ENCODE results near the gene MGMT. TPM values are rescaled to one million over a fixed set of nuclear protein-coding genes. Genes with fewer than 3 reads are reported as not detected.

MGMT gene
- total RNA-seq, 1 experiment from 2014 or later: 11.5 TPM

DNA sequence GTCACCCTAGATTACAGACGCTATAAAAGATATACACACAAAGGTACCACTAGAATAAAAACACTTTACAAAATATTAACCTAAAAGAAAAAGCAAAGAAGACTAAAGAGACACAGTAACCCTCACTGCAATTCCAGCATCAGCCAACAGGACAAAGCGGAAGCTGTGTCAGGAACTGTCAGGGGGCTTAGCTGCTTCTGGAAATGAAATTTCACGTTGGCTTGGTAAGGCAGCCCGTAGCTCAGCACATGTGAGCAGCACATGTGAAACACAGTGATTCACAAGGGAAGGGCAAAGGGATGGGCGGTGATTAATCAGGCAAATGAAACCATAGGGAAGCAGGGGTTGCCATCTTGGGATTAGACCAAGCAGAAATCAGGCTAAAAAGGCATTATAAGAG is 195.4 kb downstream of the MGMT start:
- ChIA-PET POLR2A (no interaction called here), RAD21 (ENCODE audit: low non-redundant PET in 1 of 2, low total read pairs in 2 of 2, uncharacterized antibody in 2 of 2, unreplicated experiment in 2 of 2) (no interaction called here), CTCF (no interaction called here)
- intact Hi-C loops (cut with micrococcal nuclease): no loop called here
- Histone ChIP-seq H4K20me1 (ENCODE audit: insufficient read depth) (no peaks in the 10 kb centered on the region), H3K27ac (ENCODE audit: low read depth, low read length) (no peak overlapping the region), H3K4me2 (ENCODE audit: low read length) (no peak overlapping the region), H3K9me2 (ENCODE audit: insufficient read depth) (no peaks in the 10 kb centered on the region), H3K36me3 (ENCODE audit: control insufficient read depth in 1 of 2, insufficient read depth in 2 of 2, low read length in 2 of 2) (no peaks in the 10 kb centered on the region), H3K4me3 (replicated peaks in 1 of 2; ENCODE audit: low read depth in 1 of 2, low read length in 2 of 2) (no peak overlapping the region), H2AFZ (ENCODE audit: low read depth, low read length, poor library complexity, severe bottlenecking) (no peak overlapping the region), H3K9ac (ENCODE audit: low read length) (no peak overlapping the region), H3K9me3 (ENCODE audit: control insufficient read depth in 1 of 2, insufficient read depth in 1 of 2, low read depth in 1 of 2, low read length in 2 of 2) (no peaks in the 10 kb centered on the region), H3K27me3 (ENCODE audit: insufficient read depth, low read length) (no peaks in the 10 kb centered on the region), H3K4me1 (ENCODE audit: control insufficient read depth in 1 of 2, insufficient read depth in 2 of 2, low read length in 2 of 2) (no peaks in the 10 kb centered on the region), H3K79me2 (ENCODE audit: insufficient read depth, low read length) (no peaks in the 10 kb centered on the region)
- BruUV-seq (replicated peaks): no TSS peak
- TF ChIP-seq EGR1 (IDR thresholded peaks at IDR 0.05; ENCODE audit: low read depth): no peak
- TF ChIP-seq, protein P1, sequence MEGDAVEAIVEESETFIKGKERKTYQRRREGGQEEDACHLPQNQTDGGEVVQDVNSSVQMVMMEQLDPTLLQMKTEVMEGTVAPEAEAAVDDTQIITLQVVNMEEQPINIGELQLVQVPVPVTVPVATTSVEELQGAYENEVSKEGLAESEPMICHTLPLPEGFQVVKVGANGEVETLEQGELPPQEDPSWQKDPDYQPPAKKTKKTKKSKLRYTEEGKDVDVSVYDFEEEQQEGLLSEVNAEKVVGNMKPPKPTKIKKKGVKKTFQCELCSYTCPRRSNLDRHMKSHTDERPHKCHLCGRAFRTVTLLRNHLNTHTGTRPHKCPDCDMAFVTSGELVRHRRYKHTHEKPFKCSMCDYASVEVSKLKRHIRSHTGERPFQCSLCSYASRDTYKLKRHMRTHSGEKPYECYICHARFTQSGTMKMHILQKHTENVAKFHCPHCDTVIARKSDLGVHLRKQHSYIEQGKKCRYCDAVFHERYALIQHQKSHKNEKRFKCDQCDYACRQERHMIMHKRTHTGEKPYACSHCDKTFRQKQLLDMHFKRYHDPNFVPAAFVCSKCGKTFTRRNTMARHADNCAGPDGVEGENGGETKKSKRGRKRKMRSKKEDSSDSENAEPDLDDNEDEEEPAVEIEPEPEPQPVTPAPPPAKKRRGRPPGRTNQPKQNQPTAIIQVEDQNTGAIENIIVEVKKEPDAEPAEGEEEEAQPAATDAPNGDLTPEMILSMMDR (IDR thresholded peaks at IDR 0.05 in 2 of 3, conservative IDR thresholded peaks at IDR 0.05 in 1 of 3; ENCODE audit: borderline replicate concordance in 1 of 3, insufficient read depth in 1 of 3, low read depth in 2 of 3, low read length in 2 of 3): peak in 2 of 3 experiments; percentile 11 to 20; a peak in 1 of 6 replicates
- no peak for DNase-seq (ENCODE audit: low read depth, low spot score)
- ATAC-seq: no peak

DNA sequence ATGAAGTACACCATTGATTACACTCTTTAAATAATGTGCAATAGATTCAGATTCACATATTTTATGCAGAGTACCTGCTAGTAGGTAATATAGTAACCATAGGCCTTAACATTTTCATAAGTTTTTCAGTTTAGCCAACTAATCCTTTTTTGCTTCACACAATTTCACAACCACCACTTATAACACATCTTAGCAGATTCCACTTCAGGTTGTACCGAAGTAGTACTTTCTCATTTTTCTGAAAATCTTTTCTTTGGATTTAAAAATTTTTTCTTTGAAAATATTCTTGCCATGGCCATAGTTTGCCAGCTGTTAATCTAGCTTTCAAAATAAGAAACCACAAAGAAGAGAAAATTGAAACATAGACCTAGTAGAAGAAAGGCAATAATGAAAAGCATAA is 203.1 kb downstream of the MGMT start:
- TF ChIP-seq ELF1 (IDR thresholded peaks at IDR 0.05; ENCODE audit: borderline replicate concordance, low read depth): no peak
- no peak for TF ChIP-seq SP1 (IDR thresholded peaks at IDR 0.05; ENCODE audit: low read depth)
- TF ChIP-seq YY1 (IDR thresholded peaks at IDR 0.05; ENCODE audit: extremely low read depth, insufficient replicate concordance, low read depth, low read length): no peak
- no peak for TF ChIP-seq POLR2A (IDR thresholded peaks at IDR 0.05; ENCODE audit: borderline replicate concordance, extremely low read depth, insufficient read depth, insufficient read length)
- TF ChIP-seq RAD21 (IDR thresholded peaks at IDR 0.05; ENCODE audit: low read depth): no peak
- no peak for TF ChIP-seq EZH2phosphoT487 (IDR thresholded peaks at IDR 0.05; ENCODE audit: borderline replicate concordance)
- TF ChIP-seq, protein P1 (IDR thresholded peaks at IDR 0.05 in 2 of 3, conservative IDR thresholded peaks at IDR 0.05 in 1 of 3; ENCODE audit: borderline replicate concordance in 1 of 3, insufficient read depth in 1 of 3, low read depth in 2 of 3, low read length in 2 of 3): no peak
- no peak for TF ChIP-seq TCF7L2 (IDR thresholded peaks at IDR 0.05; ENCODE audit: borderline replicate concordance, extremely low read depth, insufficient read depth, insufficient read length)
- no peak for TF ChIP-seq CBX3 (IDR thresholded peaks at IDR 0.05; ENCODE audit: low read depth)
- Histone ChIP-seq H3K9me3 (ENCODE audit: control insufficient read depth in 1 of 2, insufficient read depth in 1 of 2, low read depth in 1 of 2, low read length in 2 of 2) (no peaks in the 10 kb centered on the region), H3K36me3 (ENCODE audit: control insufficient read depth in 1 of 2, insufficient read depth in 2 of 2, low read length in 2 of 2) (no peaks in the 10 kb centered on the region), H3K9me2 (ENCODE audit: insufficient read depth) (no peaks in the 10 kb centered on the region), H3K4me2 (ENCODE audit: low read length) (no peak overlapping the region), H3K27ac (ENCODE audit: low read depth, low read length) (no peak overlapping the region), H3K4me3 (replicated peaks in 1 of 2; ENCODE audit: low read depth in 1 of 2, low read length in 2 of 2) (no peak overlapping the region), H3K79me2 (ENCODE audit: insufficient read depth, low read length) (no peaks in the 10 kb centered on the region), H3K27me3 (ENCODE audit: insufficient read depth, low read length) (no peaks in the 10 kb centered on the region), H3K4me1 (ENCODE audit: control insufficient read depth in 1 of 2, insufficient read depth in 2 of 2, low read length in 2 of 2) (no peaks in the 10 kb centered on the region), H3K9ac (ENCODE audit: low read length) (no peak overlapping the region), H2AFZ (ENCODE audit: low read depth, low read length, poor library complexity, severe bottlenecking) (no peak overlapping the region), H4K20me1 (ENCODE audit: insufficient read depth) (no peaks in the 10 kb centered on the region)
- intact Hi-C loops (cut with micrococcal nuclease): no loop called here
- BruUV-seq (replicated peaks): no TSS peak
- DNase-seq (ENCODE audit: low read depth, low spot score) (no peak), ATAC-seq (no peak)
- ChIA-PET RAD21 (ENCODE audit: low non-redundant PET in 1 of 2, low total read pairs in 2 of 2, uncharacterized antibody in 2 of 2, unreplicated experiment in 2 of 2) (no interaction called here), POLR2A (no interaction called here), CTCF (no interaction called here)
